ENCODE measurements around the gene RASSF9.

RASSF9 gene

GRCh38 chr12:85836197-85837090, at the start of gene RASSF9:
Gene RASSF9 (minus strand): TSS chr12:85836409. CDS start chr12:85836201, 208 bp downstream.
- no peak for ATAC-seq (replicated peaks; ENCODE audit: extremely low read depth, poor library complexity, severe bottlenecking)
- H3K4me3 Mint-ChIP-seq, result no peak within 1 kb of the TSS
- H3K27ac Mint-ChIP-seq (ENCODE audit: low read depth), result no peak within 1 kb of the TSS
- no peaks in the 10 kb centered on the region for H3K36me3 Mint-ChIP-seq (ENCODE audit: insufficient read depth)
- H3K27me3 Mint-ChIP-seq, result no peaks in the 10 kb centered on the region
- H3K4me1 Mint-ChIP-seq, result no peaks in the 10 kb centered on the region
- no peaks in the 10 kb centered on the region for H3K9me3 Mint-ChIP-seq
- DNase-seq (ENCODE audit: low spot score in 2 of 2), result no peak

- ATAC-seq (replicated peaks; ENCODE audit: extremely low read depth, poor library complexity, severe bottlenecking), result no peak
- no peak overlapping the region for H3K4me3 Mint-ChIP-seq
- no peak overlapping the region for H3K27ac Mint-ChIP-seq (ENCODE audit: low read depth)
- H3K27me3 Mint-ChIP-seq, result no peaks in the 10 kb centered on the region
- no peak for DNase-seq (ENCODE audit: low spot score in 2 of 2)
- H3K36me3 Mint-ChIP-seq (ENCODE audit: insufficient read depth), result peaks cover 2% of the 10 kb centered on the region
- no peaks in the 10 kb centered on the region for H3K4me1 Mint-ChIP-seq
- peaks cover 6% of the 10 kb centered on the region for H3K9me3 Mint-ChIP-seq
These were observed 47.6 kb upstream of the RASSF9 start for GRCh38 chr12:85883763-85884162.

GRCh38 chr12:85877459-85877858, 41.2 kb upstream of the RASSF9 start:
- Mint-ChIP-seq H3K4me1 (no peaks in the 10 kb centered on the region), H3K4me3 (no peak overlapping the region), H3K9me3 (peaks cover 5% of the 10 kb centered on the region), H3K27me3 (no peaks in the 10 kb centered on the region), H3K36me3 (ENCODE audit: insufficient read depth) (no peaks in the 10 kb centered on the region), H3K27ac (ENCODE audit: low read depth) (no peak overlapping the region)
- ATAC-seq (replicated peaks; ENCODE audit: extremely low read depth, poor library complexity, severe bottlenecking) (no peak), DNase-seq (ENCODE audit: low spot score in 2 of 2) (no peak)

- DNase-seq (ENCODE audit: low spot score in 2 of 2) (no peak), ATAC-seq (replicated peaks; ENCODE audit: extremely low read depth, poor library complexity, severe bottlenecking) (no peak)
- H3K27ac Mint-ChIP-seq (ENCODE audit: low read depth), result no peak within 1 kb of the TSS
- H3K4me1 Mint-ChIP-seq, result no peaks in the 10 kb centered on the region
- H3K9me3 Mint-ChIP-seq, result peaks cover 6% of the 10 kb centered on the region
- H3K36me3 Mint-ChIP-seq (ENCODE audit: insufficient read depth), result no peaks in the 10 kb centered on the region
- no peak within 1 kb of the TSS for H3K4me3 Mint-ChIP-seq
- H3K27me3 Mint-ChIP-seq, result no peaks in the 10 kb centered on the region
These were observed 37.8 kb upstream of the RASSF9 start, which contains the start of gene NTS for GRCh38 chr12:85874031-85874461. Gene NTS (plus strand): TSS chr12:85874295. CDS start chr12:85874404, 109 bp downstream.

GRCh38 chr12:85872497-85873091, 36.4 kb upstream of the RASSF9 start:
- H3K9me3 Mint-ChIP-seq, result peaks cover 10% of the 10 kb centered on the region
- no peak overlapping the region for H3K27ac Mint-ChIP-seq (ENCODE audit: low read depth)
- H3K4me1 Mint-ChIP-seq, result no peaks in the 10 kb centered on the region
- H3K27me3 Mint-ChIP-seq, result no peaks in the 10 kb centered on the region
- H3K36me3 Mint-ChIP-seq (ENCODE audit: insufficient read depth), result no peaks in the 10 kb centered on the region
- no peak overlapping the region for H3K4me3 Mint-ChIP-seq
- no peak for DNase-seq (ENCODE audit: low spot score in 2 of 2)
- ATAC-seq (replicated peaks; ENCODE audit: extremely low read depth, poor library complexity, severe bottlenecking), result no peak

GRCh38 chr12:85866986-85867776, 31.0 kb upstream of the RASSF9 start:
- no peaks in the 10 kb centered on the region for H3K27me3 Mint-ChIP-seq
- no peak overlapping the region for H3K4me3 Mint-ChIP-seq
- no peaks in the 10 kb centered on the region for H3K4me1 Mint-ChIP-seq
- peaks cover 22% of the 10 kb centered on the region for H3K9me3 Mint-ChIP-seq
- DNase-seq (ENCODE audit: low spot score in 2 of 2) (no peak), ATAC-seq (replicated peaks; ENCODE audit: extremely low read depth, poor library complexity, severe bottlenecking) (no peak)
- no peaks in the 10 kb centered on the region for H3K36me3 Mint-ChIP-seq (ENCODE audit: insufficient read depth)
- H3K27ac Mint-ChIP-seq (ENCODE audit: low read depth), result no peak overlapping the region

- DNase-seq (ENCODE audit: low spot score in 2 of 2) (no peak), ATAC-seq (replicated peaks; ENCODE audit: extremely low read depth, poor library complexity, severe bottlenecking) (no peak)
- H3K27me3 Mint-ChIP-seq, result no peaks in the 10 kb centered on the region
- H3K36me3 Mint-ChIP-seq (ENCODE audit: insufficient read depth), result no peaks in the 10 kb centered on the region
- peaks cover 26% of the 10 kb centered on the region for H3K9me3 Mint-ChIP-seq
- H3K4me1 Mint-ChIP-seq, result no peaks in the 10 kb centered on the region
- H3K27ac Mint-ChIP-seq (ENCODE audit: low read depth), result no peak overlapping the region
- no peak overlapping the region for H3K4me3 Mint-ChIP-seq
These were observed 29.7 kb upstream of the RASSF9 start for GRCh38 chr12:85865890-85866289.

GRCh38 chr12:85856966-85857365, 20.8 kb upstream of the RASSF9 start:
- no peak overlapping the region for H3K4me3 Mint-ChIP-seq
- H3K36me3 Mint-ChIP-seq (ENCODE audit: insufficient read depth), result no peaks in the 10 kb centered on the region
- H3K27me3 Mint-ChIP-seq, result no peaks in the 10 kb centered on the region
- ATAC-seq (replicated peaks; ENCODE audit: extremely low read depth, poor library complexity, severe bottlenecking) (no peak), DNase-seq (ENCODE audit: low spot score in 2 of 2) (no peak)
- no peaks in the 10 kb centered on the region for H3K4me1 Mint-ChIP-seq
- H3K27ac Mint-ChIP-seq (ENCODE audit: low read depth), result no peak overlapping the region
- H3K9me3 Mint-ChIP-seq, result peaks cover 14% of the 10 kb centered on the region

GRCh38 chr12:85855305-85855704, 19.1 kb upstream of the RASSF9 start:
- no peaks in the 10 kb centered on the region for H3K36me3 Mint-ChIP-seq (ENCODE audit: insufficient read depth)
- no peak overlapping the region for H3K4me3 Mint-ChIP-seq
- no peak overlapping the region for H3K27ac Mint-ChIP-seq (ENCODE audit: low read depth)
- H3K9me3 Mint-ChIP-seq, result peaks cover 9% of the 10 kb centered on the region
- ATAC-seq (replicated peaks; ENCODE audit: extremely low read depth, poor library complexity, severe bottlenecking) (no peak), DNase-seq (ENCODE audit: low spot score in 2 of 2) (no peak)
- H3K27me3 Mint-ChIP-seq, result no peaks in the 10 kb centered on the region
- H3K4me1 Mint-ChIP-seq, result no peaks in the 10 kb centered on the region

GRCh38 chr12:85849344-85849743, 13.1 kb upstream of the RASSF9 start:
- no peaks in the 10 kb centered on the region for H3K36me3 Mint-ChIP-seq (ENCODE audit: insufficient read depth)
- no peak overlapping the region for H3K27ac Mint-ChIP-seq (ENCODE audit: low read depth)
- DNase-seq (ENCODE audit: low spot score in 2 of 2) (no peak), ATAC-seq (replicated peaks; ENCODE audit: extremely low read depth, poor library complexity, severe bottlenecking) (no peak)
- H3K9me3 Mint-ChIP-seq, result peaks cover 8% of the 10 kb centered on the region
- no peaks in the 10 kb centered on the region for H3K4me1 Mint-ChIP-seq
- H3K4me3 Mint-ChIP-seq, result no peak overlapping the region
- no peaks in the 10 kb centered on the region for H3K27me3 Mint-ChIP-seq

- Mint-ChIP-seq H3K4me3 (no peak overlapping the region), H3K27me3 (no peaks in the 10 kb centered on the region), H3K36me3 (ENCODE audit: insufficient read depth) (no peaks in the 10 kb centered on the region), H3K9me3 (peaks cover 5% of the 10 kb centered on the region), H3K4me1 (no peaks in the 10 kb centered on the region), H3K27ac (ENCODE audit: low read depth) (no peak overlapping the region)
- ATAC-seq (replicated peaks; ENCODE audit: extremely low read depth, poor library complexity, severe bottlenecking) (no peak), DNase-seq (ENCODE audit: low spot score in 2 of 2) (no peak)
These were observed 7.5 kb upstream of the RASSF9 start for GRCh38 chr12:85843606-85844310.
